LNCAP (cell line): ENCODE measurements around the gene NCBP1.

Experiments used
- CTCF ChIP-seq: fragments of 450-650 bp; IDR thresholded peaks from 2 replicates; pipeline ENCODE4 v1.5.1; 2017; ENCODE audit warnings: mild to moderate bottlenecking

Gene NCBP1

GRCh38 chr9:97632248-97632984 lies 1.2 kb upstream of the NCBP1 start:
- TF ChIP-seq CTCF: no peak

- TF ChIP-seq CTCF: no peak
Measured at GRCh38 chr9:97633859-97634490, 354 bp downstream of the NCBP1 start.

GRCh38 chr9:97635026-97635425 lies 1.4 kb downstream of the NCBP1 start:
- no peak for TF ChIP-seq CTCF

GRCh38 chr9:97636903-97637302 lies 3.3 kb downstream of the NCBP1 start:
- no peak for TF ChIP-seq CTCF

GRCh38 chr9:97638666-97639065 lies 5.0 kb downstream of the NCBP1 start:
- TF ChIP-seq CTCF: no peak

- TF ChIP-seq CTCF: no peak
Measured at GRCh38 chr9:97640325-97640724, 6.7 kb downstream of the NCBP1 start.

- TF ChIP-seq CTCF: no peak
Measured at GRCh38 chr9:97645720-97646119, 12.1 kb downstream of the NCBP1 start.
